Keratinocyte (primary cell): ENCODE results near the gene RAB11A. TPM values are rescaled to one million over a fixed set of nuclear protein-coding genes. Genes with fewer than 3 reads are reported as not detected.

Experiments used
- DNase-seq: peaks from one replicate; pipeline ENCODE4 v3.0.0-alpha.2; 2011; ENCODE audit warnings: low read depth, missing footprints, low spot score
- FAIRE-seq: peaks from 2 replicates; lab custom pipeline; 2011; peaks lifted over from hg19 to GRCh38; lab: Jason Lieb, UNC
- H2AFZ ChIP-seq: 2 replicates; pipeline ENCODE4 v1.6.0; 2012; ENCODE audit warnings: low read length, control low read depth, inconsistent platforms; ENCODE audit not compliant: control insufficient read depth
- H3K27ac ChIP-seq: 2 replicates; pipeline ENCODE4 v1.5.1; 2011; ENCODE audit warnings: low read length; ENCODE audit not compliant: control insufficient read depth, insufficient read depth
- H3K27me3 ChIP-seq: 3 replicates; pipeline ENCODE4 v1.6.0; 2011; ENCODE audit warnings: low read length; ENCODE audit not compliant: control insufficient read depth, insufficient read depth; ENCODE audit errors: extremely low read depth
- H3K36me3 ChIP-seq, 2 experiments: 2 replicates in 1 of 2; 3 replicates in 1 of 2; pipeline ENCODE4 v1.5.1; 2011; ENCODE audit warnings: low read length in 2 of 2, mild to moderate bottlenecking in 1 of 2; ENCODE audit not compliant: control insufficient read depth in 2 of 2, insufficient read depth in 2 of 2; ENCODE audit errors: extremely low read depth in 1 of 2
- H3K4me1 ChIP-seq: 3 replicates; pipeline ENCODE4 v1.5.1; 2011; ENCODE audit warnings: low read length; ENCODE audit not compliant: control insufficient read depth, insufficient read depth; ENCODE audit errors: extremely low read depth
- H3K4me2 ChIP-seq: 3 replicates; pipeline ENCODE4 v1.6.0; 2011; ENCODE audit warnings: low read depth, low read length; ENCODE audit not compliant: control insufficient read depth, insufficient read depth; ENCODE audit errors: extremely low read depth
- H3K4me3 ChIP-seq, 3 experiments: fragments of 200-600 bp in 1 of 3; sonication (generic) in 1 of 3; 2 replicates in 2 of 3; 3 replicates in 1 of 3; pipeline ENCODE4 v1.5.1; 2011 to 2016; ENCODE audit warnings: low read length in 3 of 3, mild to moderate bottlenecking in 3 of 3, control low read depth in 2 of 3, inconsistent platforms in 1 of 3, low read depth in 1 of 3, mixed read lengths in 1 of 3, mixed run types in 1 of 3, moderate library complexity in 1 of 3; ENCODE audit not compliant: control insufficient read depth in 2 of 3, insufficient read depth in 2 of 3; ENCODE audit errors: extremely low read depth in 1 of 3
- H3K79me2 ChIP-seq: 2 replicates; pipeline ENCODE4 v1.6.0; 2012; ENCODE audit warnings: low read length; ENCODE audit not compliant: control insufficient read depth, insufficient read depth
- H3K9ac ChIP-seq: 3 replicates; pipeline ENCODE4 v1.6.0; 2011; ENCODE audit warnings: low read length; ENCODE audit not compliant: control insufficient read depth, insufficient read depth; ENCODE audit errors: extremely low read depth
- H3K9me1 ChIP-seq: 3 replicates; pipeline ENCODE4 v1.6.0; 2011; ENCODE audit warnings: low read length; ENCODE audit not compliant: control insufficient read depth, insufficient read depth; ENCODE audit errors: extremely low read depth
- H3K9me3 ChIP-seq: 2 replicates; pipeline ENCODE4 v1.5.1; 2012; ENCODE audit warnings: low read depth, low read length; ENCODE audit not compliant: control insufficient read depth
- H4K20me1 ChIP-seq: 3 replicates; pipeline ENCODE4 v1.6.0; 2011; ENCODE audit warnings: low read length; ENCODE audit not compliant: control insufficient read depth, insufficient read depth; ENCODE audit errors: extremely low read depth
- EZH2 ChIP-seq: IDR thresholded peaks from one replicate; pipeline ENCODE4 v1.6.1; 2012; ENCODE audit warnings: inconsistent platforms, mild to moderate bottlenecking, low read length, moderate library complexity
- dilution Hi-C: fragments of 300-500 bp; cut with MboI; formaldehyde crosslinking; loops from one replicate; pipeline ENCODE4 v1.7.0; 2020; ENCODE audit warnings: low sequenced_read_pairs; ENCODE audit not compliant: extremely low pct_ligation_motif_present
- polyA plus RNA-seq, 5 experiments: library from polyadenylated mRNA; depleted of rRNA in 3 of 5; stranded (reverse) in 3 of 5; stranded (forward) in 1 of 5; unstranded in 1 of 5; fragments of >200 nt; gene quantifications; 1 replicate in 1 of 5; 2 replicates in 3 of 5; 3 replicates in 1 of 5; pipeline versions ENCODE4 v1.2.1 to v1.2.3, GENCODE V29; 2011 to 2012; ENCODE audit warnings: missing spikeins in 2 of 5, low read depth in 1 of 5, low replicate concordance in 1 of 5
- TF ChIP-seq, protein P1 (sequence below), 3 experiments: IDR thresholded peaks in 1 of 3; conservative IDR thresholded peaks in 1 of 3; optimal IDR thresholded peaks in 1 of 3; 2 replicates in 2 of 3; 3 replicates in 1 of 3; pipeline versions ENCODE3 to v1.5.1; 2011; ENCODE audit warnings: low read length in 3 of 3, mild to moderate bottlenecking in 3 of 3, moderate library complexity in 2 of 3, control low read depth in 1 of 3, inconsistent platforms in 1 of 3; ENCODE audit not compliant: insufficient read depth in 2 of 3; ENCODE audit errors: extremely low read depth in 1 of 3

Gene RAB11A
- polyA plus RNA-seq, 1 donor (not counting 4 experiments of a cell fraction or from before 2014, with no cell fraction given) = 537 TPM

DNA sequence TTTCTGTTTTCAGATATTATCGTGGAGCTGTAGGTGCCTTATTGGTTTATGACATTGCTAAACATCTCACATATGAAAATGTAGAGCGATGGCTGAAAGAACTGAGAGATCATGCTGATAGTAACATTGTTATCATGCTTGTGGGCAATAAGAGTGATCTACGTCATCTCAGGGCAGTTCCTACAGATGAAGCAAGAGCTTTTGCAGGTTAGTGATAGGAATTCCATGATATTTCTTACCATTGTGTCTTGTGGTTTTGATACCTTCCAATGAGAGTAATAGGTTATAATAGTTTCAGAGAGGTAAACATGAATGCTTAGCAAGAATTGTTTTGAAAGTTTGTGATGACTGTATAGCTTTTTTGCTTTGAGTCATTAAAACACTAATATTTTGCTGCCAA is 8.5 kb downstream of the RAB11A start:
- DNase-seq (no peak), FAIRE-seq (no peak)
- Histone ChIP-seq H3K27ac (no peak overlapping the region), H2AFZ (no peak overlapping the region), H3K27me3 (no peaks in the 10 kb centered on the region), H3K36me3 (peaks cover 23 to 27% of the 10 kb centered on the region in 2 experiments), H3K4me3 (no peak overlapping the region), H3K4me1 (peaks cover 8% of the 10 kb centered on the region), H4K20me1 (peaks cover 4% of the 10 kb centered on the region), H3K9ac (no peak overlapping the region), H3K4me2 (no peak overlapping the region), H3K79me2 (peaks cover 71% of the 10 kb centered on the region), H3K9me1 (no peaks in the 10 kb centered on the region), H3K9me3 (no peaks in the 10 kb centered on the region)
- no peak for TF ChIP-seq EZH2
- TF ChIP-seq, protein P1, sequence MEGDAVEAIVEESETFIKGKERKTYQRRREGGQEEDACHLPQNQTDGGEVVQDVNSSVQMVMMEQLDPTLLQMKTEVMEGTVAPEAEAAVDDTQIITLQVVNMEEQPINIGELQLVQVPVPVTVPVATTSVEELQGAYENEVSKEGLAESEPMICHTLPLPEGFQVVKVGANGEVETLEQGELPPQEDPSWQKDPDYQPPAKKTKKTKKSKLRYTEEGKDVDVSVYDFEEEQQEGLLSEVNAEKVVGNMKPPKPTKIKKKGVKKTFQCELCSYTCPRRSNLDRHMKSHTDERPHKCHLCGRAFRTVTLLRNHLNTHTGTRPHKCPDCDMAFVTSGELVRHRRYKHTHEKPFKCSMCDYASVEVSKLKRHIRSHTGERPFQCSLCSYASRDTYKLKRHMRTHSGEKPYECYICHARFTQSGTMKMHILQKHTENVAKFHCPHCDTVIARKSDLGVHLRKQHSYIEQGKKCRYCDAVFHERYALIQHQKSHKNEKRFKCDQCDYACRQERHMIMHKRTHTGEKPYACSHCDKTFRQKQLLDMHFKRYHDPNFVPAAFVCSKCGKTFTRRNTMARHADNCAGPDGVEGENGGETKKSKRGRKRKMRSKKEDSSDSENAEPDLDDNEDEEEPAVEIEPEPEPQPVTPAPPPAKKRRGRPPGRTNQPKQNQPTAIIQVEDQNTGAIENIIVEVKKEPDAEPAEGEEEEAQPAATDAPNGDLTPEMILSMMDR (optimal IDR thresholded peaks at IDR 0.05 in 1 of 3, IDR thresholded peaks at IDR 0.05 in 1 of 3, conservative IDR thresholded peaks at IDR 0.05 in 1 of 3; ENCODE audit: extremely low read depth in 1 of 3, insufficient read depth in 2 of 3, low read length in 3 of 3) = no peak
- dilution Hi-C loops = no loop called here

DNA sequence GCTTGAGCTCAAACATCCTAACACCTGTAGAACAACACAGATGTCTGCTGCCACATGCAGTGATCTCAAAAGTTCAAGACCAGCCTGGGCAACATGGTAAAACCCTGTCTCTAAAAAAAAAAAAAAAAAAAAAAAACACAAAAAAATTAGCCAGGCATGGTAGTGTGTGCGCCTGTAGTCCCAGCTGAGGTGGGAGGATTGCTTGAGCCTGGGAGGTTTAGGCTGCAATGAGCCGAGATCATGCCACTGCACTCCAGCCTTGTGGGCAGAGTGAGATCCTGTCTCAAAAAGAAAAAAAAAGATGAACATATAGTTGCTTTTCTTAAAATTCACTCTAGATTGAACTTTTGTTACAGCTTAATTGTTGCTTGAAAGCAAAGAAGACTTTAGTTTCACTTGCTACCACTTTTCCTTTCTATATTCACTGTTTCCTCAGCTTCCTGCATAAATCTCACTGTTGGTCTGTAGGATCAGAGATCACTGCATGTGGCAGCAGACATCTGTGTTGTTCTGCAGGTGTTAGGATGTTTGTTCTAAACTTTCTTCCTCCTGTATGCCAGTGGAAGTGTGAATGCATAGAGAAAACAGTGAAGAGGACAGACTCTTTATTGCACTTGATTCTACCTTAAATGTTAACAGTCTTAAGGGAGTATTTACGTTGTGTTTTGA is 12.6 kb downstream of the RAB11A start:
- dilution Hi-C loops = no loop called here

More for the DNA sequence above, 12.6 kb downstream of the RAB11A start:
- Histone ChIP-seq H3K4me2 (no peak overlapping the region), H3K9ac (no peak overlapping the region), H3K9me1 (no peaks in the 10 kb centered on the region), H3K27me3 (no peaks in the 10 kb centered on the region), H3K4me3 (no peak overlapping the region), H4K20me1 (peaks cover 5% of the 10 kb centered on the region), H2AFZ (no peak overlapping the region), H3K4me1 (no peaks in the 10 kb centered on the region), H3K36me3 (peaks cover 15 to 32% of the 10 kb centered on the region in 2 experiments), H3K9me3 (no peaks in the 10 kb centered on the region), H3K79me2 (peaks cover 52% of the 10 kb centered on the region), H3K27ac (no peak overlapping the region)
- TF ChIP-seq EZH2 = no peak
- TF ChIP-seq, protein P1 (optimal IDR thresholded peaks at IDR 0.05 in 1 of 3, IDR thresholded peaks at IDR 0.05 in 1 of 3, conservative IDR thresholded peaks at IDR 0.05 in 1 of 3; ENCODE audit: extremely low read depth in 1 of 3, insufficient read depth in 2 of 3, low read length in 3 of 3) = no peak
- FAIRE-seq (no peak), DNase-seq (no peak)
